Hematopoietic multipotent progenitor cell treated with erythropoietin and hydrocortisone succinate and interleukin-3 and kit ligand, for 4 days (in vitro differentiated cells): Measurements from ENCODE around the gene IL1RL1.
A peak's percentile ranks its signal among the peaks of the same experiment; 100 is the strongest.
"Not testable (repeated sequence)": the region's sequence is repeated elsewhere in the genome, so short reads cannot be mapped to it uniquely, and the experiment has no call there.

Experiments used
- DNase-seq: peaks from one replicate; pipeline ENCODE4 v3.0.0-alpha.2; 2015

The IL1RL1 gene

GRCh38 chr2:102294802-102295489 is 16.4 kb upstream of the IL1RL1 start:
- DNase-seq, result no peak

DNA sequence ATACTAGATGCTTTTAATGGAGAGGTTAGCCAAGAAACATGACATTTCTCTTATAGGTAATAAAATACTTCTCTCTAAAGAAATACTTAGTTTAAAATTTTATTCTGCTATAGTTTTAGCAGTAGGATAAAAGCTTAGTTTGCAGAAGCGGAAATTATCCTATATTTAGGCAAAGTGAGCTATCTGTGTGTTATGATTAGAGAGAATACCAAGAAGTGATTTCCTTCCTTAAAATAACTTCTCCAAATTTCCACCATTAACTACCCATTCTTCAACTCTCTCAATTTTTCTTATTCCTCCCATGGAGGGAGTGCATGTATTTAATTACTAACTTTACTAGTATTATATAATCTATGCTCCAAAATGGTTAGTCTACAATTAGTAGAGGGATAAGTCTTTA is 15.8 kb upstream of the IL1RL1 start:
- DNase-seq, result peak; percentile 42

DNA sequence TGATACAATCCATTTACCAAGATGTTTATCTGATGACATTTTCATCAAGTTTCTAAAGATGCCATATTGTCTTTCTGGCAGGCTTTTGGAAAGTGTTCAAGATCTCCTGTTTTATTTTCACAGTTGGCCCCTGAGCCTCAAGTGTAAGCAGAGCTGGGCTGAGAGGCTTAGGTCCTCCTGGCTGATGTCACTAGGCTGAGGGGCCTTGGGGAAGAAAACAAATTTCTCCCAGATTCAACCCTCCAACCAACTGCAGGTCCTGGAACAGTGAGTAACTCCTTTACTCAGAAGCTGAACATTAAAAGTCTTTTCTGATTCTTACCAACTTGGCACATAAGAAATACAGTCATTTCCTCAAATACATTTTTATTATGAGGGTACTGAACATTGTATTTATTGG is 14.9 kb upstream of the IL1RL1 start:
- no peak for DNase-seq

- no peak for DNase-seq
Observed at GRCh38 chr2:102297891-102298290, 13.5 kb upstream of the IL1RL1 start.

- peak; percentile 82 for DNase-seq
Observed at GRCh38 chr2:102301867-102302362, 9.4 kb upstream of the IL1RL1 start.

DNA sequence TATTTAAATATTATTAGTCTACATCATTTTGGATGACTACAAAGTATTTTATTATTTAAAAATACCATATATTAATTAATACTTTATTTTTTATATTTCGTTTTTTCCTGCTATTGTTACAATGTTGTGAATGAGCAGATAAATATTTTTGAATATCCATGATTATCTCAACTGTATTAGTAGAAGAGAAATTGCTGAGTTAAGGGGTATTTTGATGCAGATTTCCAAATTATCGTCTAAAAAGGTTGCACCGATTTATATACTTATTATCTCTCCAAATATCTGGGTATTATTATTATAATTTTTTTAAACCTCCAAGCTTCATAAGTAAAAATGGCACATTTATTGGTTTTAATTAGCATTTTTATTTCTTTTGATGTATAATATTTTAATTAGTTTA is 8.9 kb upstream of the IL1RL1 start:
- DNase-seq, result no peak

DNA sequence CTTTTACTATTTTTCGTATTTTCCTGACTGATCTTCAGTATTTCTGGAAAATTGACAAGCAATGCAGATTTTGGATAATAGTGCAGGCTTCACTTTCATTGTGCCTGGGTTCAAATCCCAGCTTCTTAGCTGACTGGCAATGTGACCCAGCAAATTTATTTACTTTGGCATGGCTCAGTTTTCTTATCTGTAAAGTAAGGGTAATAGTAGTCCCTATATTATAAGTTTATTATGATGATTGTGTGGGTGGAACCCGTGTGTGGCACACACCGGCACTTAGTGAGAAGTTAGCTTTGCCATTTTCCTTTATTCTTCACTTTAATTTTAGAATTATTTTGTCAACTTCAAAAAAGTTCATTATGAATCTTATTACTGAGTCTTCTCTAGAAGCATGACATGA is 7.8 kb upstream of the IL1RL1 start:
- no peak for DNase-seq

DNA sequence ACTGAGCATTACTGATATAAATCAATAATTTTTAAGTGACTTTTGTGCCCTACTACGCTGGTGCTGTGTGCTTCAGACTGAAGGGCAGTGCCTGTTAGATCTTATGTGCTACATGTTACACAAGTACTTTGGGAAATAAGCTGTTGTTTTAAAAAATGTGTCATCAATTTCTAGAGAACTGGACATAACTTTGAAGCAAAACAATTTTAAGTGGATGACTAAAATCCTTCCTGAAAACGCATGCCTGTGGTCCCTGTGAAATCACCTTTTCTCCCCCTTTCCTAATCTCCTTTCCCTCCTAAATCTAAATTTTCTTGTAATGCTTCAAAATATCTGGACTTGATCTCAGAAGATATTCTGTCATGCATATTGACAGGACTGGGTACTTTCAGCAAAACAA is 7.1 kb upstream of the IL1RL1 start:
- no peak for DNase-seq

DNA sequence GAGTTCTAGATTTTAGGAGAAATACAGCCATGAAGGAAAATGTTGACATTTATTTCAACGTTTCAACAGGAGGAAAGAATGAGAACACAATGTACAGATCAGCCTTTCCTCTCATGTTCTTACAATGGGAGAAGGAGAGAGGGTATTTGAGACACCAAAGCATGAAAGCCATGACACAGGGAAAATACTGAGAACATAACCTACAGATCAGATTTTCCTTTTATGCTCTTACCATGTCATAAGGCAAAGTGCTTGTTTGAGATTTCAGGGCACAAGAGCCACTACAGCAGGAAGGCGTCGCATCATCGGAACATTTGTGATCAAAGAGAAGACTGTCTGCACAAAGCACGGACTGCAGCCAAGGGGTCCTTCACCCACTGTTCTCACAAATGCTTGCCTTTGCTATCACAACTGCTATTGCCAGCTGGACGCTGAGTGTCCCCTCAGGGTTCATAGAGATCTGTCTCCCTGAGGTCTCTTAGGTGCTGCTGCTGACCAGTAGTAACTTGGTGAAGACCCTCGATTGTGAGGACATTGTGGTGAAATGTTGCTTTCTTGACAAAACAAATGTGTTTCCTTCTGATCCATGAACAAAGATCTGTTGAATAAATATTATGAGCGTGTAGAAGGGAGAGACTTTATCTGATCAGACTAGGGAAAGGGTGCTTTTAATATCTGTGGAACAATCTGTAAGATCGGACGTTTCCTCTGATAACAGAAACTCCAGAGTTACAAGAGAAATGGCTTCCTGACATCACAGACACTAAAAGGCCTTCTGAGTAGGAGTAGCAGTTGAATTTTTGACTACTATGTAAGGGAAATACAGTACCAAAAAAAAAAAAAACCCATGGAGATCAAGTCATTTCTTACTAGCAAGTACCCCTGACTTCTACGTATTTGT is 6.4 kb upstream of the IL1RL1 start:
- DNase-seq, result peak; percentile 67

- no peak for DNase-seq
Observed at GRCh38 chr2:102306125-102306524, 5.2 kb upstream of the IL1RL1 start.

DNA sequence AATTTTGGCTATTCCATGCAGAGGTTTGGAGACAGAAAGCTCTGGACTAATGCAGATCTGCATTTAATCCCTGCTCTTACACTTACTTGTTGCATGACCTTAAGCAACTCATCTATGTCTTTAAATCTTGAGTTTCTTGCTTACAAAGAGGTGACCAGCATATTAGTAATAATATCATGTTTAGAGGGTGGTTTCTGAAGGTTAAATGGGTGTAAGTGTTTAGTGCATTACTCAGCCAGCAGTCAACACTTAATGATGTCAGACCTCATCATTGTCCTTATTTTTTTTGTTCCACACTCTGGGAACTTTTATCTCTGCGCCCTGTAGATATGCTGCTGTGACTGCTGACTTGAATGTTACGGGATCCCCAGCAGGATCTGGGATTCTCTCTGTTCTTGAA is 1.7 kb downstream of the IL1RL1 start:
- no peak for DNase-seq

- no peak for DNase-seq
Observed at GRCh38 chr2:102313471-102313870, 2.1 kb downstream of the IL1RL1 start.

- DNase-seq, result no peak
Observed at GRCh38 chr2:102313950-102314349, 2.6 kb downstream of the IL1RL1 start.

GRCh38 chr2:102315921-102316320 is 4.6 kb downstream of the IL1RL1 start:
- DNase-seq, result peak; percentile 45

DNA sequence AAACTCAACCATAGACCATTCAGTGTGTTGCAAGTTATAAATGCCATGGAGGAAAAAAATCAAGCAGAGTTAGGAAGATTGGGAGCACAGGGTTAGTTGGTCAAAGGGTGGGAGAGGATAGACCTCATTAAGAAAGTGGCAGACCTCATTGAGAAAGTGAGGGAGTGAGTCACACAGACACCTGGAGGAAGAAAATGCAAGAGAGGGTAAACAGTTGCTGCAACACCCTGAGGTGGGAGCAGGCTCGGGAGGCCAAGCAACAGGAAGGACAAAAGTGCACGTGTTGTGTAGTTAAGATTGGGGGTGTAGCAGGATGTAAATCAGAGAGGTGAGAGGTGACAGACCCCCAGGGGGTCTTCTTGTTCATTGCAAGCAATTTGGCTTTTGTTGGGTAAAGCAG is 6.4 kb downstream of the IL1RL1 start:
- no peak for DNase-seq

DNA sequence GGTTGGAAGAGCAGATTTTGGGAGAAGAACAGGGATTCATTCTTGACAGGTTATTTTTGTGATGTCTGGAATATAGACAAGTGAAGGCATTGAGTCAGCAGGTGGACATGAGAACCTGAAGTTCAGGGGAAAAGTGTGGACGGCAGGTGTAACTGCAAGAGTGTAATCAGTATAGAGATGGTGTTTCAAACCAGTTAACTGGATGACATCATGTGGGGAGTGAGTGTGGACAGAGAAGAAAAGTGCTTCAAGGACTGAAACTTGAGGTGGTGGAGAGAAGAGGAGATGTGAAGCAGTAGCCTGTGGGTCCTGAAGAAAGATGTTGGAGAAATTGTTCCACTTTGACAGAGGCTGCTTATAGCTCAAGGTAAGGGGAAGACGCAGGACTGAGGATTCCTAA is 7.1 kb downstream of the IL1RL1 start:
- DNase-seq, result no peak

GRCh38 chr2:102321941-102322719 is 10.8 kb downstream of the IL1RL1 start:
- peak; percentile 55 for DNase-seq

- not testable (repeated sequence) for DNase-seq
Observed at GRCh38 chr2:102324914-102325313, 13.6 kb downstream of the IL1RL1 start.

DNA sequence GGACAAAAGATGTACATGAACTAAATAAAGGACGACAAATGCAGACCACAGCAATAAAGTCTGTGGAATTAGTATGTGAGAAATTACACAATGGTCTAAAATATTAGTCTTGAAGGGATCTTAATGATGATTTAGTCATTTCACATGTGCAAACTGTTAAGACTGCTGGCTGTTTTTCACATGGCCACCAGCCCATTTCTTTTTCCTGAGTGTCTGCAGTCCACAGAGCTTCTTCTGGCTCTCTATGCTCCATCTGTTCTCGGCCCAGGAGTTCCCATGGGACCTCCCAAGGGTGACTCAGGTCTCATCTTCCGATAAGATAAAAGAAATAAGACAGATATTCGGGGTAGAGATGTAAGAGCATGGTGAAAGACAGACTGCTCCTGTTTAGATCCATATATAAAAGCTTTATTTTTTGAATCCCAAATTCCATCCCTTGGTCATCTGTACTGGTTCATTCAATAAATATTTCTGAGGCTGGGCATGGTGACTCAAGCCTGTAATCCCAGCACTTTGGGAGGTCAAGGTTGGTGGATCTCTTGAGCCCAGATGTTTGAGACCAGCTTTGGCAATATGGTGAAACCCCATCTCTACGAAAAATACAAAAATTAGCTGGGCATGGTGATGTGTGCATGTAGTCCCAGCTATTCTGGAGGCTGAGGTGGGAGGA is 20.1 kb downstream of the IL1RL1 start:
- DNase-seq, result no peak

DNA sequence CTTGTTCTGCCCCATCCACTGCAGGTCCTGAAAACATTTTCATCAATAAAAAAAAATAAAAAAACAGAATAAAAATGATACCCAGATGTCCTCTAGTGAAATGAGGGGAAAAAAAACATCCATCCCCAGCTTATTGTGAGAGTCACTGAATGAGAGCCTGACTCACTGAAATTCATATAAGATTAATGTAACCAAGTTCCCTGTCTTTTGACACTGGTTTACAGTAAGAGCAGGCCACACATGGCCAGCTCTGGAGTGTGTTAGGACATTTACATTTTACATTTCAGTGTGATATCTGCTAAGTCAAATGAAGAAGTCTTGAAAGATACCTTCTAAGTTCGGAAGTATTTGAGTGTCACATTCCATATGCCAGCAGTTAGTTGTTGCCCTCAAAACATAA is 23.1 kb downstream of the IL1RL1 start:
- DNase-seq, result peak; percentile 30

DNA sequence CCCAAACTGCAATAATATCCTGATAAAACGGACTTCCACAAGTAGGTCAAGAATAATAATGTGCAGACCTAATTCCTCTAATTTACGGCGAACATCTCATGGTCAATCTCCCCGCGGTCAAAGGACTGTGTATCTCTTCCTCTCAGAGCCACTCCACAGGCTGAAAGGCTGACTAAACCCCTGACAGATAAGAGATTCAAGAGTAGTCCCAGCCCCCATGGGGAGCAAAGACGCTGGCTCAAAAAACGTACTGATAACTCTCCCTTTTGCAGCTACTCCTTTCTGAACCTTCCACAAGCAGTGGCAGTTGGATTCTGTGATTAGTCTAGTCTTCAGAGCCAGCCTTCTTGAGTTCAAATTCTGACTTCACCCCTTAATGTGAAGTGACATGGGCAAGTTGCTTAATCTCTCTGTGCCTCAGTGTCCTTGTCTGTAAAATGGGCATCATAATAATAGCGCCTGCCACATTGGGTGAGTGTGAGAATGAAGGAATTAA is 24.6 kb downstream of the IL1RL1 start:
- peak; percentile 98 for DNase-seq

GRCh38 chr2:102336502-102336945 is 25.2 kb downstream of the IL1RL1 start:
- no peak for DNase-seq
